Large intestine (tissue), 3 donors: Measurements from ENCODE around the gene ARHGAP28. TPM values are rescaled to one million over a fixed set of nuclear protein-coding genes. Genes with fewer than 3 reads are reported as not detected.

Source experiments
- DNase-seq, 2 donors: peaks; one replicate each; pipeline versions ENCODE4 v3.0.0 to v3.0.0-alpha.2; 2013
- H3K27ac ChIP-seq: one replicate; pipeline ENCODE4 v1.5.1; 2013; ENCODE audit warnings: low read length
- H3K27me3 ChIP-seq: 2 replicates; pipeline ENCODE4 v1.6.1; 2013; ENCODE audit warnings: low read length; ENCODE audit not compliant: control insufficient read depth, insufficient read depth
- H3K36me3 ChIP-seq: 2 replicates; pipeline ENCODE4 v1.6.1; 2013; ENCODE audit warnings: low read length; ENCODE audit not compliant: control insufficient read depth, insufficient read depth
- H3K4me1 ChIP-seq: one replicate; pipeline ENCODE4 v1.6.1; 2013; ENCODE audit warnings: low read length; ENCODE audit not compliant: control insufficient read depth, insufficient read depth
- H3K4me3 ChIP-seq: one replicate; pipeline ENCODE4 v1.5.1; 2013; ENCODE audit warnings: low read length
- H3K9me3 ChIP-seq: one replicate; pipeline ENCODE4 v1.6.1; 2013; ENCODE audit warnings: mild to moderate bottlenecking, low read depth, low read length, moderate library complexity; ENCODE audit not compliant: control insufficient read depth
- WGBS: methylation state at CpG from one replicate; pipeline ENCODE4 v1.1.5; 2013; ENCODE audit warnings: low lambda C conversion rate; ENCODE audit not compliant: insufficient coverage; 5-methylcytosine and 5-hydroxymethylcytosine counted together
- polyA plus RNA-seq: library from polyadenylated mRNA; unstranded; fragments of 120-200 nt; gene quantifications from one replicate; pipeline ENCODE4 v1.2.1, GENCODE V29; 2013

The ARHGAP28 gene
- polyA plus RNA-seq, 1 donor: 13.7 TPM

DNA sequence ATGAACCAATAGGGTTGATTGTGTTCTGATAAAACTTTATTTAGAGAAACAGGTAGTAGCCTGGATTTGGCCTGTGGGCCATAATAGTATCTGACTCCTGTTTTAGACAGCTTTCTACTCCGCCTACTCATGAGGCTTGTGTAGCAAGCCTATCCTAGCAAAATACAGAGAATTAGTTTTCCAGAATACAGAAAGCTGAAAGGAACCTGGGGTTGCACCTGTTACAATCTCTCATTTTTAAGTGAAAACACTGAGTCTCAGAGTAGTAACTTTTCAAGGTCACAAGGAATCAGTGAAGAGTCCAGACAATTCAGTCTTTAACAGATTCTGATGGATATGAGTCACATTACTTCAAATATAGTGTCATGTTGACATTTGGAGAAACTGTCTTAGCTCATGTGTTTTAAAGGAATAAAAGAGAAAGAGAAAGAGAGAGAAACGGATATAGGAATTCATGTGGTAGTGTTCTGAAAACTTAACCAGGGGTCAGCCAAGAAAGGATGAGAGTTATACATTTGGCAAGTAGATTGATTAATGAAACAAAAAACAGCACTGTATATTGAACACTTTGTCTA lies 17.0 kb downstream of the ARHGAP28 start:
- WGBS: 92% methylated on average over 1 of the region's 2 CpGs

DNA sequence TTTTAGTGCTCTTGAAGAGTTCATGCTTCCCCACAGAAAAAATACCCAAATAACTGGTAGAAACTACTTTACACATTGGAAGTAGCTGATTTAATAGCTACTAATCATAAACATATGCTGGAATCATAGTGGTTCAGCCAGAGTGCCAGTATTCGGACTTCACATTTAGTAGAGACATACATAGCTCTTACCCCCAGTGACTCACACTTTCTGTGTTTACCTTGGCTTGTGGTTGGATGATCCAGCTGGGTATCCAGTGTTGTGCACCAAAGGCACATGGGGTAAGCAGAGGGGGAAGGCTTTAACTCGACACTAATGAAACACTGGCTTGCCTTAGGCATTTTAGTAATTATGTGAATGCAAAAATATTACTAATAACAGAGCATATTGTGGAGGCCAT lies 18.1 kb downstream of the ARHGAP28 start:
- Histone ChIP-seq H3K27me3 (no peaks in the 10 kb centered on the region), H3K4me1 (no peaks in the 10 kb centered on the region), H3K9me3 (no peaks in the 10 kb centered on the region), H3K27ac (no peak overlapping the region), H3K36me3 (no peaks in the 10 kb centered on the region), H3K4me3 (no peak overlapping the region)
- WGBS: no CpG with 5 or more reads among the region's 2 CpGs
- no peak for DNase-seq

More for the DNA sequence above, 17.0 kb downstream of the ARHGAP28 start:
- Histone ChIP-seq H3K36me3 (no peaks in the 10 kb centered on the region), H3K27me3 (no peaks in the 10 kb centered on the region), H3K4me1 (no peaks in the 10 kb centered on the region), H3K9me3 (no peaks in the 10 kb centered on the region), H3K27ac (no peak overlapping the region), H3K4me3 (no peak overlapping the region)
- no peak for DNase-seq

DNA sequence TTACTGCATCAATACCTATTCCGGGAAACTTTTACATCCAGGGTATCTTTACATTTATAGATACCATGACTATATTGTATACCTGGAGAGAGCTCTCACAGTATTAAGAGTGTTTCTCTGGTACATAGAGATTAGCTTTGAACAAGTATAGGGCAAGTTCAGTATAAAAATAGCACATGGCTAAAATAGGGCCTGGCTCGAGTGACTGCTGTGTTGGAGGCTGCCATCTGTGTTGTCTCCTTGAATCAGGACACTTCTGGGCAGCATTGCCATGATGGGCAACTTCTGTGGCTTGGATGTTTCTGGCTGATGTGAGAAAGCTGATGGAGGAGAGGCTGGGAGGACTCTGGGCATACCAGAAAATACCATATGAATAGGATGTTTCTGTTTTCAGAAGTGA lies 18.7 kb downstream of the ARHGAP28 start:
- H3K27ac ChIP-seq: no peak overlapping the region
- no peaks in the 10 kb centered on the region for H3K27me3 ChIP-seq
- WGBS: no CpG with 5 or more reads among the region's 2 CpGs

DNA sequence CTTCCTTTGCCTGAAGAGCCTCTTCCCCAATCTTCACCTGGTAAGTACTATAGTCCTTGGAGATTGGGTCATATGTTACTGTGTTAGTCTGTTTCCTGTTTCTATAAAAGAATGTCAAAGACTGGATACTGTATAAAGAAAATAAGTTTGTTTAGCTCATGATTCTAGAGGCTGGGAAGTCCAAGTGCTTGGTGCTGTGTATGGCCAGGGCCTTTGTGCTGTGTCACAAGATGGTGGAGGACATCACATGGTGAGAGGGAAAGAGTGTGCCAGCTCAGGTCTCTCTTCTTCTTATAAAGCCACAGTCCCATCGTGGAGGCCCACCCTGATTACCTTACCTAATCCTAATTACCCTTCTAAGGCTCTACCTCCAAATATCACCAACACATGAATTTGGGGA lies 20.9 kb downstream of the ARHGAP28 start:
- Histone ChIP-seq H3K9me3 (no peaks in the 10 kb centered on the region), H3K27me3 (no peaks in the 10 kb centered on the region), H3K27ac (no peak overlapping the region), H3K36me3 (no peaks in the 10 kb centered on the region), H3K4me3 (no peak overlapping the region), H3K4me1 (no peaks in the 10 kb centered on the region)
- no peak for DNase-seq
- no CpG with 5 or more reads among the region's 1 CpG for WGBS

More for the DNA sequence above, 18.7 kb downstream of the ARHGAP28 start:
- no peak for DNase-seq
- no peaks in the 10 kb centered on the region for H3K4me1 ChIP-seq
- H3K9me3 ChIP-seq: no peaks in the 10 kb centered on the region
- H3K36me3 ChIP-seq: no peaks in the 10 kb centered on the region
- H3K4me3 ChIP-seq: no peak overlapping the region

DNA sequence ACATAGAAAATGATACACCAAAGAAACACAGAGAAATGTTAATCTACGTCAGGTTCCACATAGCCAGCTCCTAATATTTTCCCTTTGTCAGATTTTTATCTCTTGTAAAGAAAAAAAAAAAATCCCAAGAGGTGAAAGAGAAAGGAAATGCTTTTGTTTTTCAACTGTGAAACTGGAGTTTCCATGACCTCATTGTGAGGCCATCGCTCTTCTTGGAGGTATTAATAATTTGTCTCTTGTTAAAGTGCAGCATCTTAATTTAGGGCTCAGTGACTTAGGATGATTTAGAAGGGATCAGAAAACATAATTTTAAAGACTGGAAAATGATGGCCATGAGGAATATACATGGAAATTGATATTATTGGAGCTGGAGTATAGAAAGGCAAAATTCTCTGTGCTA lies 21.7 kb downstream of the ARHGAP28 start:
- Histone ChIP-seq H3K36me3 (no peaks in the 10 kb centered on the region), H3K4me3 (no peak overlapping the region), H3K27ac (no peak overlapping the region), H3K9me3 (no peaks in the 10 kb centered on the region), H3K4me1 (no peaks in the 10 kb centered on the region), H3K27me3 (no peaks in the 10 kb centered on the region)
- WGBS: 95% methylated on average over 2 of the region's 2 CpGs
- no peak for DNase-seq

DNA sequence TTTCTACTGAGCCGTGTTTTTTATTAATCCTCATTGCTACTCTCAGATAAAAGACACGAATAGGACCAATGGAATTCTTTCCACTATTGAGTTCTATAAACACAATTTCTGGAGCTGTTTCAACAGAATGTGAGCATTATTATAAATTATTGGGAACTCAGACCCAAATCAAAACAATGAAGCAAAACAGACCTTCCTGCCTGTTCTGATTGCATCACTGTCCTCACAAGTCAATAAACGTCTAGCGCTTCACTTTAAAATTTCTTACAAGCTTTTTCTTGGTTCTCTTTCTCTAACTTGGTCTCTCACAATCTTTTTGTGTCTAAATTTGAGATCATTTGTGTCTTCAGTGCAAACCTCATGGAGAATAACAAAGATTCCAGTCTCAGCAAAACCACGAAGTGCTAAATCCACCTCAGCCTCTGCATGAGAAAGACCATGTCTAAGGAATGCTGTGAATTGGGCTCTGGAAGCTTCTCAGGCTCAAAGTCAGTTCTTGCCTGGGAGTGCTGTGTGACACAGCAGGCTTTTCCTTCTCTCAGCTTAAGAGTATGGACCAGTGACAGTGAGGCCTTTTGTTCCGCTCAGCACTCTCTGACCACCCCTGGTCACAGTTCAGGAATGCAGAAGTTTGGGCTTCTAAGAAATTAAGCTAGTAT lies 22.8 kb downstream of the ARHGAP28 start:
- no peaks in the 10 kb centered on the region for H3K36me3 ChIP-seq
- H3K9me3 ChIP-seq: no peaks in the 10 kb centered on the region
- no peak for DNase-seq

DNA sequence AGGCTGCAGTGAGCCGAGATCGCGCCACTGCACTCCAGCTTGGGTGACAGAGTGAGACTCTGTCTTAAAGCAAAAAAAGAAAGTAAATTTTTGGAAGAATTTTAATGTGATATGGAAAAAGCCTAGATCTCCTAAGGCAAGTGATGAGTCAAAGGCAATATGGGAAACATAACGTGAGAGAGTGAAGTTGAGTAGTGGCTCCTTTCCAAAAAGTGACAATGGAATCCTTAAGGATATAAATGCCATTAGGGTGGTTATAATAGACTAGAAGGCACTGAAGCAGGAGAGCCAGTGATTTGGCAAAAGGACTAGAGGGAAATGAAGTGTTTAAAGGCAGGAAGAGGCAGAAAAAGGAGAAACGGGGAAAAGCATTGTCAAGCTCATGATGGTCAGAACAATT lies 25.6 kb downstream of the ARHGAP28 start:
- Histone ChIP-seq H3K36me3 (no peaks in the 10 kb centered on the region), H3K27ac (no peak overlapping the region), H3K4me3 (no peak overlapping the region), H3K9me3 (no peaks in the 10 kb centered on the region), H3K4me1 (no peaks in the 10 kb centered on the region), H3K27me3 (no peaks in the 10 kb centered on the region)
- no peak for DNase-seq
- WGBS: 100% methylated on average over 3 of the region's 5 CpGs

More for the DNA sequence above, 22.8 kb downstream of the ARHGAP28 start:
- Histone ChIP-seq H3K4me1 (no peaks in the 10 kb centered on the region), H3K27me3 (no peaks in the 10 kb centered on the region), H3K4me3 (no peak overlapping the region), H3K27ac (peak overlapping the region; percentile 20)
- WGBS: 83% methylated on average over 1 of the region's 6 CpGs

DNA sequence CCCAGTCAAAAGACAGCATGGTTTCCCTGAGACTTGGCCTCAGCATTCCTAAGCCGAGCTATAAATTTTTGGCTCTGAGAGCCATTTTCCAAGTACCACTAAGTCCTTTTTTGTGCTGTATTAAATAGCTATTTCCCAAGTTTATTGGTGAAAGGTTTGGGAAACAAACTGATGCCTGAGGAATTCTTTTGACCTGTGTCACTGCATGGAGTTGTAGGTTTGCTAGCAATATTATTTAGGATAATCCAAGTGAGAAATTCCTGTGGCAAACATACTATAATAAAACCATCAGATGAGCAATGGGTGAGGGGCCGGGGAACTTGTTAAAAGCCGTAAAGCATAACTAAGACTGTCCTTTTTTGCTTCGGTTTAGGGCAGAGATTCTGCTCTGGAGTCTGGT lies 28.4 kb downstream of the ARHGAP28 start:
- H3K4me1 ChIP-seq: no peaks in the 10 kb centered on the region
- no peaks in the 10 kb centered on the region for H3K27me3 ChIP-seq
- no peaks in the 10 kb centered on the region for H3K36me3 ChIP-seq
- H3K9me3 ChIP-seq: no peaks in the 10 kb centered on the region
- H3K27ac ChIP-seq: no peak overlapping the region
- no CpG with 5 or more reads among the region's 4 CpGs for WGBS
- no peak overlapping the region for H3K4me3 ChIP-seq
- no peak for DNase-seq

DNA sequence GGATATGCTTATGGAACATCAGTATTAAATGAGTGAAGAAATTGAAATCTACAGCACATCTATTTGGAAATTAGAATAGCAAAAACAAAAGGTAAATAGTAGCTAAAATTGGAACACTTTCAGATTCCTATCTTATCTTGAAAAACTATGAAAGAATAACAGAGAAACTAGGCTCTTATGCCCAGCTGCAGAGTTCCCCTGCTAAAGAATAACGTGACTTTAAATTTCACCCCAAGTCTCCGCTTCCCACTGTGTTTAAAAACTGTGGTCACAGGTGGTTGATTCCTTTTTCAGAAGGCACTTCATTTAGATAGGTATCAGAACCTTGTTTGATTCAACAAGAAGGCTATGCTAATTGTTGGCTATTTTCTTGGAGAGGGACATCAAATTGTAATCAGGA lies 30.1 kb downstream of the ARHGAP28 start:
- no peaks in the 10 kb centered on the region for H3K9me3 ChIP-seq
- H3K4me3 ChIP-seq: no peak overlapping the region
- no peaks in the 10 kb centered on the region for H3K4me1 ChIP-seq
- no peaks in the 10 kb centered on the region for H3K27me3 ChIP-seq
- H3K27ac ChIP-seq: no peak overlapping the region
- no peaks in the 10 kb centered on the region for H3K36me3 ChIP-seq
- DNase-seq: no peak
- WGBS: 83% methylated on average over 1 of the region's 2 CpGs

DNA sequence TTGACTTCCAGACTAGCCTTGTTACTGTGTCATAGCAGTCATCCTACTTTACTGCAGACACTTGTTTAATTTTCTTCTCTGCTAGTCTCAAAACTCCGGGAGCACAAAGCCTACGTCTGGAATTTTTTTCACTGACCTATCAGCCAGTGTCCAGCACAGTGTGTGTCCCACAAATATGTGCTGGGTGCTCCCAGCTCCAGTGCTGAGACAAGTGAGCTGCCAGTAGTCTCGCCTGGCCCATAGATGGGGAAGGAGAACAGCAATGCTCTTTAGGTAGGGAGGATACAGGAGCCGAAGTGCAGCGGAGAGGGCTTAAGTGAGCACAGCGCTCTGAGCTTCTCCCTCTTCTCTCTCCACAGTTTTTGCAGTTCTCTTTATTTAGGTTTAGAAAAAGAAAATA lies 34.0 kb downstream of the ARHGAP28 start:
- 86% methylated on average over 1 of the region's 6 CpGs for WGBS
- H3K4me3 ChIP-seq: no peak overlapping the region
- H3K4me1 ChIP-seq: peaks cover 7% of the 10 kb centered on the region
- H3K27ac ChIP-seq: no peak overlapping the region
- no peaks in the 10 kb centered on the region for H3K9me3 ChIP-seq
- no peak for DNase-seq
- no peaks in the 10 kb centered on the region for H3K36me3 ChIP-seq
- H3K27me3 ChIP-seq: no peaks in the 10 kb centered on the region

DNA sequence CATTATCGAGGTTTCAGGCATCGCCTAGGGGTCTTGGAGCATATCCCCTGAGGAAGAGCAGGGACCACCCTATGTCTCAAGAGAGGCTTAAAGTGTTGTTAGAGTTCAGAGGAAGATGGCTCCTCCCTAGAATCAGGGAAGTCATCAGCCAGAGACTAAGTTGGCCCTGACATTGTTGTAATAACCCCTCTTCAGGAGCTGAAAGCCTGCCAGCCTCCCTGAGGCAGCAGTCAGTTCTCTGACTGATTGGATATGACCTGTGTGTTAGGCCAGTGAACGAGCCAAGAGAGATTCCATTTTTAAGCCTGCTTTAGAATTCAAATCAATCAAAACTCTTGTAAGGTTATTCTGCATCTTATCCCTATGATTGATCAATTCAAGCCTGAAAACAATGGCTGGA lies 34.9 kb downstream of the ARHGAP28 start:
- Histone ChIP-seq H3K27me3 (no peaks in the 10 kb centered on the region), H3K4me1 (peaks cover 7% of the 10 kb centered on the region), H3K9me3 (no peaks in the 10 kb centered on the region), H3K36me3 (no peaks in the 10 kb centered on the region), H3K4me3 (no peak overlapping the region), H3K27ac (no peak overlapping the region)
- DNase-seq: no peak
- WGBS: no CpG with 5 or more reads among the region's 3 CpGs
